ENCODE measurements around the gene CEP170B.
"Not testable (repeated sequence)": the region's sequence is repeated elsewhere in the genome, so short reads cannot be mapped to it uniquely, and the experiment has no call there.

Gene CEP170B

DNA sequence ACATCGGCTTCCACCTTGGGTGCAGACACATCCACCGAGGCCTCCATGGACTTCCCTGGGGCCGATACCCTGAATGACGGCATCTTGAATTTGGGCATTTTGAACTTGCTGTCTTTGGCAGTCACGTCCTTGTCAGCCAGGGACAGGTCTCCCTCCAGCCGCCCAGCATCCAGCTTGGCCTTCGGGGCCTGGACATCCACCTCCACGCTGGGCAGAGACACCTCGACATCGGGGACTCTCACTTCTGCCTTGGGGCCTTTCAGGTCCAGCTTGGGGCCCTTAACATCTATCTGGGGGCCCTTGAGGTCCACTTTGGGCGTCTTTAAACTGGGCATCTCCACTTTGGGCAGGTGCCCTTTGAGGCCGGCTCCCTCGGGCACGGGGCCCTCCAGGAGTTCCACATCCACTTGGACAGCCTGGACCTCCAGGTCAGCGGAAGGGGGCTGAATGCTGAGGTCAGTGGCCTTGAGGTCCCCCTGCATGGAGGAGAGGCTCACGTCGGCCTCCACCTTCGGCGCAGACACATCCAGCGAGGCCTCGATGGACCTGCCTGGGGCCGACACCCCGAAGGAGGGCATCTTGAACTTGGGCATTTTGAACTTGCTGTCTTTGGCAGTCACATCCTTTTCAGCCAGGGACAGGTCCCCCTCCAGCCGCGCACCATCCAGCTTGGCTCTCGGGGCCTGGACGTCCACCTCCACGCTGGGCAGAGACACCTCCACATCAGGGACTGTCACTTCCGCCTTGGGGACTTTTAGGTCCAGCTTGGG, 79.6 kb downstream of the CEP170B start:
- not testable (repeated sequence) for DNase-seq (ENCODE audit: low spot score)

DNA sequence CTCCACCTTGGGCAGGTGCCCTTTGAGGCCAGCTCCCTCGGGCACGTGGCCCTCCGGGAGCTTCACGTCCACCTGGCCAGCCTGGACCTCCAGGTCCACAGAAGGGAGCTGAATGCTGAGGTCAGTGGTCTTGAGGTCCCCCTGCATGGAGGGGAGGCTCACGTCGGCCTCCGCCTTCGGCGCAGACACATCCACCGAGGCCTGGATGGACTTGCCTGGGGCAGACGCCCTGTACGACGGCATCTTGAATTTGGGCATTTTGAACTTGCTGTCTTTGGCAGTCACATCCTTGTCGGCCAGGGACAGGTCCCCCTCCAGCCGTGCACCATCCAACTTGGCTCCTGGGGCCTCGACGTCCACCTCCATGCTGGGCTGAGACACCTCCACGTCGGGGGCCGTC, 80.2 kb downstream of the CEP170B start:
- not testable (repeated sequence) for DNase-seq (ENCODE audit: low spot score)

Data from cerebellar cortex (tissue), 1 donor.